NT2/D1 (cell line): Measurements from ENCODE around the gene TATDN2.

Experiments used
- SUZ12 ChIP-seq: IDR thresholded peaks from 2 replicates; pipeline ENCODE4 v1.6.1; 2011; ENCODE audit not compliant: insufficient read length, insufficient read depth; ENCODE audit errors: extremely low read depth
- YY1 ChIP-seq: IDR thresholded peaks from 2 replicates; pipeline ENCODE4 v1.6.1; 2011; ENCODE audit not compliant: insufficient read length, insufficient read depth
- ZNF274 ChIP-seq: IDR thresholded peaks from 2 replicates; pipeline ENCODE4 v1.6.1; 2011; ENCODE audit warnings: mild to moderate bottlenecking, low read depth, low read length

- TF ChIP-seq YY1 (no peak), SUZ12 (no peak), ZNF274 (no peak)
These were observed 50.9 kb downstream of the TATDN2 start for GRCh38 chr3:10299175-10299574.
